ENCODE measurements around the gene RET.

Gene RET

GRCh38 chr10:43170491-43170890 is 93.6 kb downstream of the RET start:
- peak; percentile 32 for TF ChIP-seq CTCF (conservative IDR thresholded peaks at IDR 0.05; ENCODE audit: control insufficient read depth, insufficient read depth, low read depth, low read length)
- DNase-seq (ENCODE audit: low read depth): peak; percentile 26
- no peak overlapping the region for H3K4me3 ChIP-seq (ENCODE audit: control insufficient read depth, low read depth, low read length)

- DNase-seq (ENCODE audit: low read depth): no peak
- TF ChIP-seq CTCF (conservative IDR thresholded peaks at IDR 0.05; ENCODE audit: control insufficient read depth, insufficient read depth, low read depth, low read length): no peak
Measured at GRCh38 chr10:43172645-43173044, 95.8 kb downstream of the RET start.

GRCh38 chr10:43173120-43173519 is 96.3 kb downstream of the RET start:
- DNase-seq (ENCODE audit: low read depth): no peak
- H3K4me3 ChIP-seq (ENCODE audit: control insufficient read depth, low read depth, low read length): no peak overlapping the region
- TF ChIP-seq CTCF (conservative IDR thresholded peaks at IDR 0.05; ENCODE audit: control insufficient read depth, insufficient read depth, low read depth, low read length): no peak

More at GRCh38 chr10:43172645-43173044, 95.8 kb downstream of the RET start:
- H3K4me3 ChIP-seq (ENCODE audit: control insufficient read depth, low read depth, low read length): no peak overlapping the region

- no peak for DNase-seq (ENCODE audit: low read depth)
- no peak overlapping the region for H3K4me3 ChIP-seq (ENCODE audit: control insufficient read depth, low read depth, low read length)
Measured at GRCh38 chr10:43174969-43175368, 98.1 kb downstream of the RET start.

GRCh38 chr10:43176271-43176670 is 99.4 kb downstream of the RET start:
- DNase-seq (ENCODE audit: low read depth): no peak
- TF ChIP-seq CTCF (conservative IDR thresholded peaks at IDR 0.05; ENCODE audit: control insufficient read depth, insufficient read depth, low read depth, low read length): no peak

More at GRCh38 chr10:43174969-43175368, 98.1 kb downstream of the RET start:
- TF ChIP-seq CTCF (conservative IDR thresholded peaks at IDR 0.05; ENCODE audit: control insufficient read depth, insufficient read depth, low read depth, low read length): no peak

GRCh38 chr10:43177595-43177994 is 100.7 kb downstream of the RET start:
- no peak for TF ChIP-seq CTCF (conservative IDR thresholded peaks at IDR 0.05; ENCODE audit: control insufficient read depth, insufficient read depth, low read depth, low read length)
- H3K4me3 ChIP-seq (ENCODE audit: control insufficient read depth, low read depth, low read length): no peak overlapping the region
- peak; percentile 31 for DNase-seq (ENCODE audit: low read depth)

More at GRCh38 chr10:43176271-43176670, 99.4 kb downstream of the RET start:
- H3K4me3 ChIP-seq (ENCODE audit: control insufficient read depth, low read depth, low read length): no peak overlapping the region

Data from fibroblast of mammary gland (primary cell).